K562 (cell line): Measurements from ENCODE around the gene SEC16A. TPM values are rescaled to one million over a fixed set of nuclear protein-coding genes. Genes with fewer than 3 reads are reported as not detected.
A peak's percentile ranks its signal among the peaks of the same experiment; 100 is the strongest.

ENCODE experiments used
- ATAC-seq: fragments of 200-7000 bp; cut with Tn5 transposase; 3 replicates; pipeline ENCODE4 v1.9.1; 2020; ENCODE audit warnings: moderate library complexity
- BruUV-seq: library from RNA; stranded (reverse); fragments of 400-500 nt; replicated peaks from 2 replicates; lab custom pipeline; 2021; lab: Mats Ljungman, UMichigan
- CTCF ChIA-PET: fragments of 300-600 bp; formaldehyde crosslinking; extraction: SDS; loops from one replicate; lab custom pipeline; 2021; ENCODE audit warnings: low intra/inter-chr PET ratio; lab: Yijun Ruan, JAX
- POLR2A ChIA-PET: fragments of 300-600, 350-650 bp; sonication (Branson Sonifier 250); formaldehyde crosslinking; extraction: SDS; loops from one replicate; lab custom pipeline; 2021; ENCODE audit warnings: antibody characterized with exemption, inconsistent platforms; lab: Yijun Ruan, JAX
- DNase-seq, 4 experiments: peaks; one replicate each; pipeline versions ENCODE4 v3.0.0 to v3.0.0-alpha.2; 2011 to 2018; ENCODE audit warnings: low spot score in 3 of 4, mixed read lengths in 3 of 4; ENCODE audit errors: extremely low read depth in 1 of 4
- FAIRE-seq: peaks from 2 replicates; lab custom pipeline; 2011; peaks lifted over from hg19 to GRCh38; lab: Jason Lieb, UNC
- H2AFZ ChIP-seq: 2 replicates; pipeline ENCODE4 v1.6.0; 2011; ENCODE audit warnings: low read depth, low read length, control low read depth, inconsistent platforms
- H3K27ac ChIP-seq: fragments of 200-600 bp; 3 replicates; pipeline ENCODE4 v1.8.0; 2011; ENCODE audit warnings: low read depth, mild to moderate bottlenecking, control low read depth, inconsistent platforms, low read length, moderate library complexity, mixed read lengths; ENCODE audit errors: extremely low read depth
- H3K27me3 ChIP-seq, 2 experiments: fragments of 300-600 bp in 1 of 2; 2 replicates in 1 of 2; 3 replicates in 1 of 2; pipeline versions ENCODE4 v1.6.0 to v1.8.0; 2011; ENCODE audit warnings: inconsistent platforms in 2 of 2, low read length in 2 of 2, mild to moderate bottlenecking in 1 of 2, mixed read lengths in 1 of 2, moderate library complexity in 1 of 2; ENCODE audit not compliant: control insufficient read depth in 2 of 2, insufficient read depth in 2 of 2
- H3K36me3 ChIP-seq: fragments of 300-600 bp; 3 replicates; pipeline ENCODE4 v1.8.0; 2011; ENCODE audit warnings: mild to moderate bottlenecking, low read length, inconsistent platforms; ENCODE audit not compliant: control insufficient read depth, insufficient read depth
- H3K4me1 ChIP-seq, 2 experiments: fragments of 200-600 bp in 1 of 2; replicated peaks in 1 of 2; 2 replicates in 1 of 2; 3 replicates in 1 of 2; pipeline versions ENCODE4 v1.5.1 to v1.8.0; 2011; ENCODE audit warnings: inconsistent platforms in 2 of 2, low read length in 2 of 2, mild to moderate bottlenecking in 1 of 2, mixed read lengths in 1 of 2, moderate library complexity in 1 of 2; ENCODE audit not compliant: control insufficient read depth in 2 of 2, insufficient read depth in 2 of 2
- H3K4me2 ChIP-seq: 2 replicates; pipeline ENCODE4 v1.6.1; 2011; ENCODE audit warnings: low read length, control low read depth, inconsistent platforms, mixed read lengths; ENCODE audit not compliant: insufficient read depth
- H3K4me3 ChIP-seq: fragments of 200-600 bp; sonication (generic), shearing (Covaris generic); 2 replicates; pipeline ENCODE4 v1.5.1; 2016; ENCODE audit warnings: control low read depth, inconsistent platforms
- H3K79me2 ChIP-seq: fragments of 200-600 bp; 3 replicates; pipeline ENCODE4 v1.8.0; 2011; ENCODE audit warnings: low read length, inconsistent platforms; ENCODE audit not compliant: control insufficient read depth, insufficient read depth
- H3K9ac ChIP-seq, 2 experiments: 2 replicates each; pipeline versions ENCODE4 v1.6.0 to v1.6.1; 2011; ENCODE audit warnings: low read depth in 2 of 2, low read length in 2 of 2, control low read depth in 1 of 2, inconsistent platforms in 1 of 2, mild to moderate bottlenecking in 1 of 2, mixed read lengths in 1 of 2; ENCODE audit not compliant: insufficient read depth in 1 of 2
- H3K9me1 ChIP-seq: one replicate; pipeline ENCODE4 v1.6.0; 2011; ENCODE audit warnings: inconsistent platforms, mild to moderate bottlenecking, low read length, moderate library complexity; ENCODE audit not compliant: control insufficient read depth, insufficient read depth
- H3K9me3 ChIP-seq: replicated peaks from 2 replicates; pipeline ENCODE4 v1.5.1; 2011; ENCODE audit warnings: low read depth, low read length, inconsistent platforms; ENCODE audit not compliant: control insufficient read depth, insufficient read depth
- H4K20me1 ChIP-seq: replicated peaks from 2 replicates; pipeline ENCODE4 v1.6.1; 2011; ENCODE audit warnings: low read length, inconsistent platforms, mixed read lengths; ENCODE audit not compliant: control insufficient read depth, insufficient read depth
- ELK1 ChIP-seq: sonication (generic); formaldehyde crosslinking; IDR thresholded peaks from 2 replicates; pipeline ENCODE4 v1.8.1; 2022; ENCODE audit warnings: missing genetic modification reagents
- MEIS2 ChIP-seq: fragments of 450-650 bp; IDR thresholded peaks from 2 replicates; pipeline ENCODE4 v1.6.1; 2014; ENCODE audit warnings: mild to moderate bottlenecking; ENCODE audit not compliant: partially characterized antibody
- NUFIP1 ChIP-seq: fragments of 450-650 bp; IDR thresholded peaks from 2 replicates; pipeline ENCODE4 v1.6.1; 2018; ENCODE audit not compliant: partially characterized antibody
- SPI1 ChIP-seq: IDR thresholded peaks from 2 replicates; pipeline ENCODE4 v1.6.1; 2011; ENCODE audit warnings: low read depth, low read length, control low read depth, borderline replicate concordance
- ZBTB7A ChIP-seq: IDR thresholded peaks from 2 replicates; pipeline ENCODE4 v1.6.1; 2011; ENCODE audit warnings: low read depth, mild to moderate bottlenecking, low read length, moderate library complexity, borderline replicate concordance; ENCODE audit not compliant: control insufficient read depth
- WGBS: fragments of 100-300 bp; shearing (Covaris generic); methylation state at CpG from one replicate; pipeline ENCODE4 v1.1.6; 2016; ENCODE audit warnings: low coverage, mixed read lengths; ENCODE audit not compliant: insufficient coverage; ENCODE audit errors: missing lambda C conversion rate; 5-methylcytosine and 5-hydroxymethylcytosine counted together
- in situ Hi-C: fragments of 300-500 bp; cut with MboI; formaldehyde crosslinking; loops from 4 replicates; pipeline ENCODE4 v1.15.0; 2018; ENCODE audit warnings: inconsistent platforms, mixed read lengths
- intact Hi-C: fragments of 100-400 bp; cut with micrococcal nuclease; formaldehyde crosslinking; loops from 2 replicates; pipeline ENCODE4 v1.14.2; 2022
- polyA plus RNA-seq, 8 experiments: library from polyadenylated mRNA; depleted of rRNA in 4 of 8; stranded (reverse) in 5 of 8; unstranded in 3 of 8; fragments of >200 nt; fragmentation: Nextera tagmentation in 2 of 8; fragmentation: Illumina TruSeq in 1 of 8; extraction: Ambion mirVana in 2 of 8; extraction: Trizol in 1 of 8; gene quantifications; 2 replicates each; pipeline versions ENCODE4 v1.2.1 to v1.2.3, GENCODE V29; 2011 to 2014; ENCODE audit warnings: inconsistent platforms in 1 of 8, missing spikeins in 1 of 8
- total RNA-seq, 7 experiments: library from RNA; depleted of rRNA in 6 of 7; stranded (reverse); fragments of >200 nt in 6 of 7; fragmentation: Illumina TruSeq in 2 of 7; extraction: Trizol in 2 of 7; gene quantifications; 2 replicates each; pipeline versions ENCODE4 v1.2.1 to v1.2.3, GENCODE V29; 2011 to 2021; ENCODE audit warnings: low replicate concordance in 1 of 7
- TF ChIP-seq, protein P1 (sequence below), 3 experiments: fragments of 200-800 bp in 1 of 3; sonication (Bioruptor generic) in 1 of 3; sonication (generic) in 1 of 3; formaldehyde crosslinking in 1 of 3; IDR thresholded peaks; 2 replicates each; pipeline versions ENCODE4 v1.6.1 to v1.8.0; 2016 to 2022; ENCODE audit warnings: mild to moderate bottlenecking in 2 of 3, missing compliant biosample characterization in 2 of 3, missing genetic modification characterization in 2 of 3, missing genetic modification reagents in 1 of 3

SEC16A gene
- total and polyA plus RNA-seq, 9 of the 15 experiments (the other 6 are each of a cell fraction or from before 2014, with no cell fraction given) = 8.3 to 62.8 (median 14.0) TPM

DNA sequence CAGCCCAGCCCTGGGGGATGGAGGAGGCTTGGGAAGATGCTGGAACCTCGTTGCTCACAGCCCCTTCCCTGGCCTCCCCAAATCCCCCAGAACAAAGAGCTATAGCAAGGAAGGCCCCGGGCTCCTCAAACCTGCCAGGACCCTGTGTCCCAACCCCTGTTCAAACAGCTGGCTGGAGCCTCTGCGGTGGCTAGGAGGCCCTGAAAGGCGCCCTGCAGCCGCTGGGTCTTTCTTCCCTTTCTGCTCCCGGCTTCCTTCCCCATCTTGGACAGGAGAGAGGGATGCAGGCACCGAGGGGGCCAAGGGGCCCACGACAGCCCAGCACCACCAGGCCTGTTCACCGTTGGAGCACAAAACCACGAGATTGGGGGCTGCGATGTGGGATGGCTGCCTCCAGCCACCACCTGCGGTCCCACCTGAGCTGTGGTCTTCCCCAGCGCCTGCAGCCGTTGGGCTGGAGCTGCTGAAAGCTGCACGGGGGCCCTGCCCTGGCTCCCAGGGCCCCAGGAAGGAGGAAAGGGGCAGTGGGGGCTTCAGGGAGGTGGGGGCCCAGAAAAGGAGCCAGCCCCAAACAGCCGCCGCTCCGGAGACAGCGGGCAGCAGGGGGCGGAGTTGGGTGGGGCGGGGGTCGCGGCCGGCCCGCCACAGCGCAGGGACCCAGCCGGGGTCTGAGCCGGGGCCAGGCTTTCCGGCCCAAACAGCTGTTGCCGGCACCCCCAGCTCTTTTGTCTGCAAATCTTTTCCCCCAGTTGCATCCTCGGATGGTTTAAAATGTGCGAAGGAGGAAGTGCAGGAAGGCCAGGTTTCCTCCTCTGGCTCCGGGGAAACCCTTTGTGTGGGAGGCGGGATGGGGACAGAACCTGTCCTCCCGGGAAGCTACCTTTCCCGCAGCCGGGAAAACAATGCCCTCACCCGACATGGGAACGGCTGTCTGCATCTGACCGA is 46.9 kb upstream of the SEC16A start:
- POLR2A ChIA-PET = interaction anchor here (0.8 to 1.2 kb wide), 2 partner anchors 9 to 10 kb away, joined by 3 read pairs; no protein-coding TSS in a partner anchor
- H2AFZ ChIP-seq = no peak overlapping the region
- TF ChIP-seq NUFIP1 (no peak), MEIS2 (no peak), ZBTB7A (peak; percentile 61; the same call in 1 of the 2 replicates), SPI1 (0 out of 2 replicates have a peak, but pooled peaks have one; percentile 22), ELK1 (CRISPR knock-in tag) (no peak)
- TF ChIP-seq, protein P1, sequence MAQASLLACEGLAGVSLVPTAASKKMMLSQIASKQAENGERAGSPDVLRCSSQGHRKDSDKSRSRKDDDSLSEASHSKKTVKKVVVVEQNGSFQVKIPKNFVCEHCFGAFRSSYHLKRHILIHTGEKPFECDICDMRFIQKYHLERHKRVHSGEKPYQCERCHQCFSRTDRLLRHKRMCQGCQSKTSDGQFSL (CRISPR knock-in tag; IDR thresholded peaks at IDR 0.05) = 0 out of 2 replicates have a peak, but pooled peaks have one; percentile 6
- TF ChIP-seq, protein P1 (tag; IDR thresholded peaks at IDR 0.05) = no peak
- TF ChIP-seq, all 486 proteins: peak for 3
- Histone ChIP-seq H3K4me2 (no peak overlapping the region), H3K9ac (peak overlapping the region in 1 of 2 experiments; percentile 26; a peak in 1 of 4 replicates), H3K4me1 (peaks cover 0 to 92% of the 10 kb centered on the region in 2 experiments; a peak in 3 of 5 replicates), H3K79me2 (peaks cover 6% of the 10 kb centered on the region; the same call in 1 of the 3 replicates), H3K9me1 (peaks cover 2% of the 10 kb centered on the region), H4K20me1 (0 out of 2 replicates have a peak, but pooled peaks cover 9% of the 10 kb centered on the region), H3K4me3 (no peak overlapping the region), H3K9me3 (no peaks in the 10 kb centered on the region), H3K27ac (no peak overlapping the region), H3K27me3 (no peaks in the 10 kb centered on the region), H3K36me3 (0 out of 3 replicates have a peak, but pooled peaks cover 3% of the 10 kb centered on the region)
- DNase-seq = no peak
- no TSS peak for BruUV-seq
- CTCF ChIA-PET = no interaction called here
- no peak for ATAC-seq
- FAIRE-seq = no peak
- in situ Hi-C loops (no loop called here), intact Hi-C loops (no loop called here)
- WGBS = 66% methylated on average over 16 of the region's 40 CpGs
